GM21360 (cell line): Measurements from ENCODE around the gene ZNF366.

Experiments used
- ATAC-seq: cut with Tn5 transposase; IDR thresholded peaks from one replicate; pipeline ENCODE4 v1.9.1; 2021; ENCODE audit warnings: mild to moderate bottlenecking, moderate library complexity; ENCODE audit not compliant: unreplicated experiment

Gene ZNF366

DNA sequence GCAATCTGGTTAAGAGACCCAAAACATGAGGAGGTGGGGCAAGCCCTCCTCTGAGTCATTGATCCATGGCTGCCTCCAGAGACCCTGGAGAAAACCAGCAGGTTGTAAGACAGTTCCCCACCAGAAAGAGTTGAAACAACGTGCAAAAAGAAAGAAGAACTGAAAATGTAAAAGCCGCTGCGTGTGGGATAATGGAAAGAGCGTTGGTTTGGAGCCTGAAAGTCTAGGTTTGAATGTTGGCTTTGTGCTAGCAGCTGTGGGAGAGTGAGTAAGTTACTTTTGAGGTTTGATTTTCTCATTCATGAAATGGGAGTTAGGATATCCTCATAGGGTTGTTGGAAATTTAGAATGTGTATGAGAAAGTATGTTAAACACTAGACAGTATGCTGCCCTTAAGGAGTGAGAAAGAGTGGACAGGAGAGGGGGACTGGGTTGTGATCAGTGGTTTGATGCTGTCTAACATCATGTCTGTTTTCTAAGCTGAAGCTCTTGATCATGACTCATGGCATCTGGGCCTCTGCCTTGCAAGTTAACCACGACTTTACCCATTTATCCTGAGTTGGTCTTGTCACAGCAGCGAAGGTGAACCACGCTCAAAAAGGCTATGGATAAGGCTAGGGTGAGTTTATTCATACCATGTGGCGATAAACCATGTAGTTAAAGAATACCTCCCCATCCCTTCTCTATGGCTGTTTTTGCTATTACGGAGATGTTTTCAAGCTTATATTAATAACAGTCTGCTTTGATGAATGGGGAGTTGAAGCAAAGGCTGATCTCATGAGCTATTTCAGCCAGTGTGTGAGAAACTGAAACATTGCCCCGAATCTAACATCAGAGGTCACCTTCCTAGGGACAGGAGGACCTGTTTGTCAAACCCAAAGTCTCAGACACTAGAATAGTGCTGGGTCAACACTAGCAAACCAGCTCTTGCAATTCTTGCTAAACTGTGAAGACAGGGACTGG, 41.3 kb downstream of the ZNF366 start:
- ATAC-seq, result peak; percentile 65

DNA sequence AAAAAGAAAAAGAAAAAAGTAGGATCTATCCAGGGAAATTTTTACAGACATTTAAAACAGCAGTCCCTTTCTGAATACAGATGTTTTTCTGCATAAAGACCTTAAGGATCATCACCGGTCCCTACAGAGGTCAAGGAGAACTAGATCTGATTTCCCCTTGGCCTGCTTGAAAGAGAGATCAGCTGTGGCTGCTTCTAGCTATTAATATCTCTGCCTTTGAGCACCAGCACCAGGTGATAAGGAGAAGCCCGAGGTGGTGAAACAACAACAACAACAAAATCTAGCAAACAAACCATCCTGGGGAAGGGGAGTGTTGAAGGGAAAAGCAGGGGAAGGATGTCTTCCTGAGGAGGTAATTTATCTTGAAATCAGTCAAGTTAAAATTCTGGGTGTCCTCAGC, 42.1 kb downstream of the ZNF366 start:
- ATAC-seq, result peak; percentile 35

DNA sequence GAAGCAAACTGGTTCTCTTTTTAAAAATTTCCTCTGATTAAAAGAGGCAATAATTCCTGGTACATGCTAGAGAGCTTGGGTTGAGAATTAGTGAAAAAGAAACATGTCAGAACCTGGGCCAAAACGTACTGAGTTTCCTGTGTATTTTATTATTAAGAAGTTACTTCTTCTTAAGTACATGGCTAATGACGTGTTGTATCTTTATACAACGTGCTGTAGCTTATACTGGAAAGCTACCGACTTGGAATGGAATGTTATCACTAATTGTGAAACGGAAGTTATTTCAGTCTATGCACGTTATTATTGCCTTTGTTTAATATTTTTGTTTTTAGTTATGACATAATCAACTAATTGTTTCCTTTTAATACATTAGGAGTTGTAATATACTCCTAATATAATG, 43.1 kb downstream of the ZNF366 start:
- no peak for ATAC-seq

DNA sequence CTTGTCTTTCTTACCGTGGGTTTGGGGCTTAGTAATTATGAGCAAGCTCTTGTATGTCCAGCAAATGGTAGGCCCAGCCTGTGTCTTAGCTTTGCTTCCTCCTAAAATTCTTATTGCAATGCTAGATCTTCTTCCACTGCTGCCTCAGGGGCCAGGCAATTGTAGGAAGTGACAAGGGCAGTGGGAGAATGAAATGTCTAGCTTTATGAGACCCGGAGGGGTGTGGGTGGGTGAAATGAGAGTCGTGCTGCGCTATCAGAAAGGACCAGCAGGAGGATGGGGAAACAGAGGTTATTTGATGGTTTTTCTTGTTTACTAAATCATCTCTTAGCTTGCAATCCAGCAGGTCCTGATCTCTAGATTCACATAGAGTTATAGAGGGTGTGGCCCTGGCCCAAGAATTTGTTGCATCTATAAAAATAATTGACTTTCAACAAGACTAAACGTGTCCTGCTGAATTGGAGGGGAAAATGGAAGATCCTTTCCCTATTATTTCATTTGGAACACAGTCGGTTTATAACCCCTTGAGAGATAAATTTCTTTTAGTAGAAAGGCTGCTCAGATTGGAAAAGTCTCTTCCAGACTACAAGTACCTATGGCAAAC, 43.7 kb downstream of the ZNF366 start:
- no peak for ATAC-seq

DNA sequence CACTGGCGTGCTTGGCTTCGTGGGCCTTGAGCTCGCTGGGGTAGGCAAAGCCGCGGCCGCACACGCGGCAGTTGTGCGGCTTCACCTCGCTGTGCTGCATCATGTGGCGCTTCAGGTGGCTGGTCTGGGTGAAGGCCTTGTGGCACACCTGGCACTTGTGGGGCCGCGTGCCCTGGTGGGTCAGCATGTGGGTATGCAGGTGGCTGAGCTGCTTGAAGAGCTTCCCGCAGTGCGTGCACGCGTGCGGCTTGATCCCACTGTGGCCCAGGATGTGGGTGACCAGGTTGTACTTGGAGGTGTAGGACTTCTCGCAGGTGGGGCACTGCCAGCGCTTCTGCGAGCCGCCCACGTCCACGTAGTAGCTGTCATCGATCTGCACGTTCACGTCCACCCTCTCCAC, 46.8 kb downstream of the ZNF366 start:
- ATAC-seq, result no peak

DNA sequence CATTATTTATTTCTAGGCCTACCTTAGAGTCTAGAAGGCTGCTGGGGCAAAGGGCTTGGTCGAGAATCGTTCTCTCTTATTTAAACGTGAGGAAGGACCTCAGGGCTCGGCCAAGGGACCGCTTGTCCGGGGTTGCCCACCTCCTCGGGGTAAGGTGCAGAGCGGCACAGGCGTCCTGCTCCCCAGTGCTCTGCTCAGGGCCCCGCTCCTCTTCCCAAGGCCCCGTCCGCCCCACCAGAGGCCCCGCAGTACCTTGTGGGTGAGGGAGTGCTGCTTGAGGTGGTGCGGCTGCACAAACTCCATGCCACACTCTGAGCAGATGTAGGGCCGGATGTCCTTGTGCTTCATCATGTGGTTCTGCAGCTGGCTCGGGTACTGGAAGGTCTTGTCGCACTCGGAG, 47.3 kb downstream of the ZNF366 start:
- no peak for ATAC-seq

DNA sequence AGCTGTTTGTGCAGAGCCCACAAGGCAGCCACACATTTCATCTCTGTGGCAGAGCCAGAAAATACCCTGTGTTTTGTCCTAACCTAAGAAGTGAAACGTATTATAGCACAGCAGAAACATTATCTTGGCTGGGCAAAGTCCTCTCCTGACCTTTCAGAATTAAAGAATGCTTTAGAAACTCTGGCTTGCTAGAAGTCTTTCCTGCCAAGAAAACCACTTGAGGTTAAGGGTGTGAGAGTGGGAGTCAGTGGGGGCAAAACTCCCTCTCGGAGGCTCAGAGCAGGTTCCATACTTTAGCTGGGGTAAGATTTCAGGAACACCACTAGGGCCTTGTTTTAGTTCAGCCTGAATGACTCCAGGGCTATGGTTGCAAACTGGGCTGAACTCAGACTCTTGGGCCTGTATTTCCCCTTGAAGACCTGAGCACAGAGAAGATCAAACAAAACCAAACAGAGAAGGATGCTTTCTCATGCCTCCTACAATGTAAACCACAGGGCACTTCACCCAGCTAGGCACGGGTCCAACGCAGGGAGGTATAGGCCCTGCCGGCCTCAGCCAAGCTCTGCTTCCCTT, 48.0 kb downstream of the ZNF366 start:
- no peak for ATAC-seq

DNA sequence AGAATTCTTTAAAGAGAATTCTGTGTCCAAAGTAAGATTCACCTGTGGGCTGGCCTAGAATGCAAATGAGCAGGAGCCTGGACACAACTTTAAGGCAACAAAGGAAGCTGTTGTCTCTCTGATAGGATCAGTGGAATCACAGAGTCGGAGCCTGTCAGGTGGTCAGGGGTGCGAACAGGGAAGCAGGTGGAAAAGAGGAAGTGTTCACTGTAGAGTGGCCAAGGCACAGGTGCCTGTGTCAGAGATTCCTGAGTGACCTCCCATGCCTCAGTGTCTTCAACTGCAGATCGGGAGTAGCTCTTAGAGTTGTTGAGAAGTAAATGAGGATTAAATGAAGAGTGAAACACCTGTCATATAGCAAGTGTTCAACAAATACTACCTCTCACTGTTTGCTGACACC, 48.8 kb downstream of the ZNF366 start:
- ATAC-seq, result no peak

DNA sequence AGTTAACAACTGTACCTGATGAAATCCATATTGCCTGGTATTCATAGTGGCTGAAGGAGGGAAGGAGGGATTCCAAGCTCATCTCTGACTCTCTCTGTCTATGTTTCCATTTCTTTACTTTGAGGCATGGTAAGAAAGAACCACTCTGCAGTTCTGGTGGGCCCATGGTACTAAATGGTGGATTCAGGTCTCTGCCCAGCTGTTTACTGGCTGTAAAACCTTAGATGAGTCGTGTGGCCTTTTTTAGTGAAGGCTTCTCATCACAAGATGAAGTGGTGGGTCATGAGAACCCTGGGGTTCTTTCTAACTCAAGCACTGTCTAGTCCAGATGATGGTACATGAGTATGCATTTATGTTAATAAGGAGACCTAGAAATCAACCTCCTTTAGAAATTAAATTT, 49.7 kb downstream of the ZNF366 start:
- ATAC-seq, result no peak

DNA sequence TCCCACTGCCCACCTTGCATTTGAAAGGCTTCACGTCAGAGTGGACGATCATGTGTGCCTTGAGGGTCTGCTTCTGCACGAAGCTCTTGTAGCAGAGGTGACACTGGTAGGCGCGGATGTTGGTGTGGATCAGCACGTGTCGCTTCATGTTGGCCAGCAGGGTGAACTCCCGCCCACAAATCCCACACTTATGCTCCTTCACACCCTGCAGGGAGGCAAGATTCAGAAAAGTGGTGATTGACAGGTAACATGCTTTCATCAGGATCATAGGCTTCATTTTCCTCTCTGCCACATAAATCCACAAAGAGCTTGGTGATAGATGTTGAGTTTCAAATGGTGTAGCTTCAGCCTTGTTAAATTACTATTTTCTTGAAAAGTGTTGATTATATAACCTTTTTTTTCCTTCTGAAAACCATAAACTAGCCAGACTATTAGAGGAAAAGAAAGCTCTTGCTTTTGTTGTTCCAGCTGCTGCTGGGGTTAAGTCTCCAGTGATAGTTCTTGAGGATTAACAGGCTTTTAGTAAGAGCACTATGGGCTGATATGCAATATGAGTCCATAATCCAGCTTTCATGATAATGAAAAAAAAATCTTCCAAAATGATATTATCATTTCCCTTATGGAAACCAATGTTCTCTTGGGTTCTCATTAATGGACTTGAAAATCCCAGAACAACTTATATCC, 50.7 kb downstream of the ZNF366 start:
- ATAC-seq, result no peak

DNA sequence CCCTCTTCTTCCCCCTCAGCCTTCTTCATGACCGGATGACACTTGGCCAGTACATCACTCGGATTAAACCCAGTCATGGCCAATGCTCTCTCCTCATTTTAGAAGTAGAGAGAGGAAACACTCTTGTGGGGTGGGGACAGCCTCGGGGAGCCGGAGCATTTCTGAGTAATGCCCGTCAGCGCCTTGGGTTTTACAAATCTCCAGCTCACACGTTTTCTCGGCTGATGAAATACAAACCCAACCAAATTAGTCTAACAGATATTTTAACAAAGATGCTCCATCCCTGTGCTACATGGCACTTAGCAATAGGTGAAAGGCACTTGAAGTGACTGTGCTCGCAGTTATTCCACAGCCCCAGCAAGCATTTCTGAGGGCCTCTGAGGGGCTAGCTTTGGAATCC, 51.7 kb downstream of the ZNF366 start:
- no peak for ATAC-seq

DNA sequence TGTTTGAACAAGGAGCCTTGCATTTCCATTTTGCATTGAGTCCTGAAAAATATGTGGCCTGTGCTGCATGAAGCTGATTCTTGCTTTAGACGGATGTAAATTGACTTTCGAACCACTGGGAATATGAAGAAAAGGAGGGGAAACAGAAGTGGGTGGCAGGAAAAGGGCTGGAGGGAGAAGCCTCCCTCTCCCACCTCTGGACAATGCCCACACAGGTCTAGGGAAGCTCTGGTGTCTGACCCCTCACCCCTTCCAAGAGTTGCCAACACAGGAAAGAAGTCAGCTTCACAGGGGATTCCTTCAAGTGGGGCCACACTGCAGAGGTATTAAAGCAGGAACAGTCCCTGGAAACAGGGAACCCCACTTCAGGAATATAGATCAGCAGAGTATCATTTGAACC, 52.2 kb downstream of the ZNF366 start:
- ATAC-seq, result no peak

DNA sequence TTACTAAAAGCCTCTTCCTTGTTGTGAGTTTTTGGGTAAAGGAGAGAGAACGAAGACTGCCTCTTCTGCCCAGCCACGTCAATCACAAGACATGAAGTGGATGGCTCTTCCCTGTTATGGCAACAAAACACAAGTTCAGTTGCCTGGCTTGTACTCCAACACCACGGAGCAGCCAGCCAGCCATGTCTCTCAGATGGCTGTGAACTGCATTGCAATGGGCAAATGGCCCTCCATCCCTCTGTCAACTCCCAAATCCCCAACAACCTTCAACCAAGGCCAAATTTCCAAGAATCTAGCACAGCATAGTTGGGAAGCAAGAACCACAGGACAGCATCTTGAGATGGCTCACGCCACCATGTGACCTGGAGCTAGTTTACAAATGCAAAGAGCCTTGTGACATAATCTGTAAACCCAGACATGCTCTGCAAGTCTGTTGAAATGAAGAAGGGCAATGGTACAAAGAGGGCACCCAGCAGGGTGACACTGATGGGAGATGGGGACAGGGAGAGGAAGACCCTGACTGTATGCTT, 53.9 kb downstream of the ZNF366 start:
- no peak for ATAC-seq

DNA sequence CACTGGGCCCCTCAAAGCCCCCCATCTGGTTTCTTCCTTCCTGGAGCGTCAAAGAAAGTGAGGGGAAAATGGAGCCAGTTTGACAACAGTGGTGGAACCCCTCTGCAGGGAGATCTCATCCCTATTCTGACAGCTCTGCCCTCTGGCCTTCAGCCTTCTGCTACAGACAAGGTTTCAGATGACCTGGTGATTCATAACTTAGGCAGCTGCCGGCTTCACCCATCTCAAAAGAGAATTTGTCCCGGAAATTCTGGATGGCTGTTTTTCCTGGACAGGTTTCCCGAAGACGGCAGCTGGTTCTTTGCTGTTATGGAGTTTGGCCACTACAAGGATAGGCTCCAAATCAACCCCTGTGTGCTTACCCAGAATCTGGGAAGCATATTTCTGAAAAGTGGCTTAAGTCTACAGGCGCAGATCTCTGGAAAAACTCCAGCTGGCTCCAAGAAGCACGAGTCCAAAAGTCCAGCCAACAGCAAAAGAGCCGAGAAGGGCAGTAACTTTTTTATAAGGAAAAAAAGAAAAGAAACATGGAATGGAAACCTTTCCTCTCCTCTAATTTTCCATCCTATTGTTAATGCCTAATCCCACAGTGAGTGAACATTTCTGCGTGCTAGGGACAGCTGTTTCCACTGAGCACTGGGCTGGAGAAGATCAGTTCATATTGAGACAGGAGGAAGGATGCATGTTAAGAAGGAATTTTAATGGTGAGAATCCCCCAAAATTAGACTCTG, 54.5 kb downstream of the ZNF366 start:
- no peak for ATAC-seq

DNA sequence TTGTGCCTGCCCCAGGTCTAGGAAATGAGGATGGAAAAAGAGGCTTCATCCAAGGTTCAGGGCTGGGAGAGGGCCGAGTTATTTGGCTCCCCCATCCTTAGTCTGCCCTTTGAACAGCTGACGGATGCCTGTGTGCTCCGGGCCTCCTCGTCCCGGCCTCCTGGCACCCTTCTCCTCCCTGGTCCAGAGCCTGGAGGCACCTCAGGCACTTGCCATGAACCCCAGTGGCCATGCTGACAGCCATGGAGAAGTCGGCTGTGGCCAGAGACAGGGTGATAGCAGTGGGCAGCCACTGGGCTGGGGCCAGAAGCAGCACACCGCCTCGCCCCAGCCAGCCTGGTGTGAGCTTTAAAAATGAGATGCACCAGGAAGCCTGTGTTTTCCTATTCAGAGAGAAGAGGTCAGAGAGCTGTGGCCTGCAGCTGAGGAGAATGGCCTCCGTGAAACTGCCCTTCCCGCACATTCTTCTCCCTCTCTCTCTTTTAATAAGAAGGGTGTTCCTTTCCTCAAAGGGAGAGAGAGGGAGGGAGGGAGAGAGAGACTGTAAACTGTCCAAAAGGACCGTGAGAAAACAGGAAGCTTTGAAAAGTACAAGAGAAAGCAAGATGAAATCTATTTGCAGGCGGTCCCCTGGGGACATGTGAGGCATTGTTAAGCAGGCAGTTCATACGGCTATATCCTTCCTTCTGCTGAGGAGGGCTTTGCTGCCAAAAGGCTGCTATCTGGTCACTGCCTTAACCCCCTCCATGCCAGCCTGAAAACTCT, 55.3 kb downstream of the ZNF366 start:
- peak; percentile 64 for ATAC-seq

DNA sequence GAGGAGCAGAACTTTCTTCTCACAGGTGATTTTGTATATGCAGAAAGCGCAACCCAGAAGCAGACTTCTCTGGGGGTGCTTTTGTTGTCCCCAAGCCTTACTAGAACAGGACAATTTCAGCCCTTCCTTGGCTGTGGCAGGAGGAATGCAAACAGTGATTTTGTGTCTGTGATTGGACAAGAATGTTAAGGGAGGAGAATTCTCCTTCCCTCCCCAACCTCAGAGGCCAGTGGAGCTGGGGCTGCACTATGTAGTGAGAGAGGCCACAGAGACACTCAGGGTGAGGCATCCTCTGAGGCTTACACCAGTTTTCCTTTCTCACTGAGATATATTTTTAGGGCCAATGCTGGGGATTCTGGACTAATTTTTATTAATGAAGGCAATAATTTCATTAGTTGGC, 58.8 kb downstream of the ZNF366 start:
- ATAC-seq, result no peak

DNA sequence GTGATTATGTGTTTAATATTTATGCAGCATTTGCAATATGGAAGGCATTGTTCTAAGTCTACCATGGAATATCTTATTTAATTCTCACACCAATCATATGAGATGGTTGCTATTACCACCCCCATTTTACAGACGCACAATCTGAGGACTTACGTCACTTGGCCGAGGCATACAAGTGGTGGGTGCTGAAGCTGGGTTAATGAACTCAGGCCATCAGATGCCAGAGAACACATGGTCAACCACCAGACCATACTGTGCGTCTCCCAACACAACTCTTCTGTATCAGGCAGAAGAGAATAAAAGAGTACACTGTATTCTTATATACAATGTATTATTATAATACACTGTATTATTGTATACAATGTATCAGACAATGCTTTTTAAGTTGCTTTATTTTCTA, 59.5 kb downstream of the ZNF366 start:
- no peak for ATAC-seq

DNA sequence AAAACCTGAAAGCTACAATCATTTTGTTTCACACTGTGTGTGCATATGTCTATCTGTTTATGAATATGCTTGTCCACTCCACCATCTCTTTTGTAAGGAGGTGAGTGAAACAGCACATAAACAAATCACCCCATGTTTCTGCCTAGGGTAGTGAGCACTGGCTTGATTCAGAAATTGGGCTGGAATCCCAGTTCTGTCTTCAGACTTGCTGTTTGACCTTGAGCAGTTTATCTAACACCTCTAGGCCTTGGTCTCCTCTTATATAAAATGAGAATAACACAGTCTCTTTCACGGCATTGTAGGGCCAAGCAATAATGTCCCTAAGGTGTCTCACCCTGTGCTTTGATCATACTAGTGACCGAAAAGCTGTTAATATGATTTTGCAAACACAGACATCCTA, 61.2 kb downstream of the ZNF366 start:
- ATAC-seq, result no peak

DNA sequence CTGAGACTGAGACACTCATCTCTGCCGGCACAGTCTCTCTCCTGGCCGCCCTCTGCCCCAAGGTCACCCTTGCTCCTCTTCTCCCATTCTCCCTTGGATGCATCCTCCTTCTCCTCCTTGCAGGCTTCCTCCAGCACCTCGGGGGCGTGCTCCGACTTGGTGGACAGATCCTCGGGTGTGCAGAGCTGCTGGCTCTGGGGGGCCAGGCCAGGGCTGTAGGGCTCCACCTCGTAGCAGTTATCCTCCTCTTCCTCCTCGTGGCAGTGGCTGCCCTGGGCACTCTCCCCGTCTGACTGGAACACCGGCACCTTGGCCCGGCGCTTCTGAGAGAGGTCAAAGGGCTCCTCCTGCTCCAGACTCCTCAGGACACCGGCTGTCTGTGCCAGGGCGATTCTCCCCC, 63.3 kb downstream of the ZNF366 start:
- ATAC-seq, result no peak
